Measurements from ENCODE around the gene AFF3. TPM values are rescaled to one million over a fixed set of nuclear protein-coding genes. Genes with fewer than 3 reads are reported as not detected.
A peak's percentile ranks its signal among the peaks of the same experiment; 100 is the strongest.

Gene AFF3
- total RNA-seq, 1 donor from 2014 or later: 8.0 TPM

- intact Hi-C loops (cut with micrococcal nuclease): no loop called here
- Histone ChIP-seq H3K27ac (replicated peaks) (no peak overlapping the region), H3K4me1 (peaks cover 30% of the 10 kb centered on the region), H3K36me3 (no peaks in the 10 kb centered on the region), H3K4me3 (no peak overlapping the region), H3K27me3 (ENCODE audit: low read depth) (no peaks in the 10 kb centered on the region), H3K9me3 (replicated peaks) (no peaks in the 10 kb centered on the region)
- DNase-seq: no peak
- TF ChIP-seq CTCF (IDR thresholded peaks at IDR 0.05; ENCODE audit: borderline replicate concordance): no peak
Observed at GRCh38 chr2:99634234-99634633, 508.2 kb downstream of the AFF3 start.

- Histone ChIP-seq H3K4me3 (no peak overlapping the region), H3K4me1 (peaks cover 15% of the 10 kb centered on the region), H3K27me3 (ENCODE audit: low read depth) (no peaks in the 10 kb centered on the region), H3K9me3 (replicated peaks) (no peaks in the 10 kb centered on the region), H3K36me3 (no peaks in the 10 kb centered on the region), H3K27ac (replicated peaks) (peak overlapping the region; percentile 47)
- intact Hi-C loops (cut with micrococcal nuclease): no loop called here
- no peak for TF ChIP-seq CTCF (IDR thresholded peaks at IDR 0.05; ENCODE audit: borderline replicate concordance)
- no peak for DNase-seq
Observed at GRCh38 chr2:99631700-99632099, 510.7 kb downstream of the AFF3 start.

GRCh38 chr2:99629320-99629719, 513.1 kb downstream of the AFF3 start:
- H3K36me3 ChIP-seq: no peaks in the 10 kb centered on the region
- no peak for TF ChIP-seq CTCF (IDR thresholded peaks at IDR 0.05; ENCODE audit: borderline replicate concordance)
- DNase-seq: no peak
- no peaks in the 10 kb centered on the region for H3K9me3 ChIP-seq (replicated peaks)
- intact Hi-C loops (cut with micrococcal nuclease): no loop called here
- no peak overlapping the region for H3K27ac ChIP-seq (replicated peaks)
- H3K27me3 ChIP-seq (ENCODE audit: low read depth): no peaks in the 10 kb centered on the region
- H3K4me3 ChIP-seq: no peak overlapping the region
- H3K4me1 ChIP-seq: peaks cover 18% of the 10 kb centered on the region

GRCh38 chr2:99626158-99626557, 516.2 kb downstream of the AFF3 start:
- Histone ChIP-seq H3K4me1 (peaks cover 39% of the 10 kb centered on the region), H3K9me3 (replicated peaks) (no peaks in the 10 kb centered on the region), H3K27ac (replicated peaks) (peak overlapping the region; percentile 63), H3K27me3 (ENCODE audit: low read depth) (no peaks in the 10 kb centered on the region), H3K36me3 (no peaks in the 10 kb centered on the region), H3K4me3 (no peak overlapping the region)
- no peak for DNase-seq
- no peak for TF ChIP-seq CTCF (IDR thresholded peaks at IDR 0.05; ENCODE audit: borderline replicate concordance)
- intact Hi-C loops (cut with micrococcal nuclease): no loop called here

- DNase-seq: peak; percentile 62
- Histone ChIP-seq H3K27me3 (ENCODE audit: low read depth) (no peaks in the 10 kb centered on the region), H3K27ac (replicated peaks) (peak overlapping the region; percentile 63), H3K4me3 (no peak overlapping the region), H3K36me3 (no peaks in the 10 kb centered on the region), H3K9me3 (replicated peaks) (no peaks in the 10 kb centered on the region), H3K4me1 (peaks cover 49% of the 10 kb centered on the region)
- intact Hi-C loops (cut with micrococcal nuclease): no loop called here
- TF ChIP-seq CTCF (IDR thresholded peaks at IDR 0.05; ENCODE audit: borderline replicate concordance): no peak
Observed at GRCh38 chr2:99624677-99625076, 517.7 kb downstream of the AFF3 start.

- intact Hi-C loops (cut with micrococcal nuclease): no loop called here
- Histone ChIP-seq H3K4me3 (no peak overlapping the region), H3K4me1 (peaks cover 59% of the 10 kb centered on the region), H3K36me3 (no peaks in the 10 kb centered on the region), H3K27me3 (ENCODE audit: low read depth) (no peaks in the 10 kb centered on the region), H3K9me3 (replicated peaks) (no peaks in the 10 kb centered on the region), H3K27ac (replicated peaks) (no peak overlapping the region)
- DNase-seq: no peak
- TF ChIP-seq CTCF (IDR thresholded peaks at IDR 0.05; ENCODE audit: borderline replicate concordance): no peak
Observed at GRCh38 chr2:99623613-99624012, 518.8 kb downstream of the AFF3 start.

Measured in left ventricle myocardium inferior (tissue), 1 donor.